SK-N-SH (cell line): ENCODE results near the gene AGFG2.

Experiments
- CHD2 ChIP-seq: fragments of 150-350 bp; IDR thresholded peaks from 2 replicates; pipeline ENCODE4 v1.6.1; 2018; ENCODE audit warnings: low read length; ENCODE audit not compliant: partially characterized antibody
- CTCF ChIP-seq: fragments of 200-600 bp; sonication (generic); IDR thresholded peaks from 2 replicates; pipeline ENCODE4 v1.6.1; 2017; ENCODE audit warnings: antibody characterized with exemption, mild to moderate bottlenecking, moderate library complexity
- EP300 ChIP-seq, 2 experiments: IDR thresholded peaks; 2 replicates each; pipeline versions ENCODE4 v1.4.0 to v1.6.1; 2012; ENCODE audit warnings: borderline replicate concordance in 1 of 2, low read depth in 1 of 2, low read length in 1 of 2
- GATA2 ChIP-seq: sonication (generic); formaldehyde crosslinking; IDR thresholded peaks from 2 replicates; pipeline ENCODE4 v1.5.0; 2020; ENCODE audit warnings: mild to moderate bottlenecking, missing genetic modification reagents
- IRF3 ChIP-seq: fragments of 150-350 bp; IDR thresholded peaks from 2 replicates; pipeline ENCODE4 v1.6.1; 2016; ENCODE audit warnings: mild to moderate bottlenecking, low read depth, low read length
- MAX ChIP-seq: IDR thresholded peaks from 2 replicates; pipeline ENCODE4 v1.4.0; 2012; ENCODE audit warnings: low read depth
- SIN3A ChIP-seq: IDR thresholded peaks from 2 replicates; pipeline ENCODE4 v1.6.1; 2012; ENCODE audit warnings: low read depth, mild to moderate bottlenecking, low read length, moderate library complexity, borderline replicate concordance
- SMC3 ChIP-seq: IDR thresholded peaks from 2 replicates; pipeline ENCODE4 v1.6.1; 2012; ENCODE audit warnings: low read depth, low read length, improper control_type of control experiment
- TEAD4 ChIP-seq: IDR thresholded peaks from 2 replicates; pipeline ENCODE4 v1.4.0; 2012; ENCODE audit warnings: mild to moderate bottlenecking, borderline replicate concordance; ENCODE audit not compliant: insufficient read depth
- YY1 ChIP-seq: IDR thresholded peaks from 2 replicates; pipeline ENCODE4 v1.4.0; 2012; ENCODE audit warnings: low read depth, mild to moderate bottlenecking

- TF ChIP-seq EP300 (IDR thresholded peaks at IDR 0.05; ENCODE audit: borderline replicate concordance in 1 of 2, low read depth in 1 of 2, low read length in 1 of 2) (no peak), SIN3A (no peak), CTCF (no peak), CHD2 (no peak), GATA2 (CRISPR knock-in tag) (no peak), IRF3 (no peak), MAX (no peak), SMC3 (no peak), TEAD4 (no peak), YY1 (no peak)
Observed at GRCh38 chr7:100562195-100563099, 23.4 kb downstream of the AGFG2 start.
